HG02884 (cell line): ENCODE data around the gene GDF7.
"Not testable (repeated sequence)": the region's sequence is repeated elsewhere in the genome, so short reads cannot be mapped to it uniquely, and the experiment has no call there.

ENCODE experiments used
- ATAC-seq: cut with Tn5 transposase; IDR thresholded peaks from one replicate; pipeline ENCODE4 v1.9.1; 2021; ENCODE audit warnings: mild to moderate bottlenecking, moderate library complexity; ENCODE audit not compliant: unreplicated experiment

Gene GDF7

GRCh38 chr2:20691076-20691734 lies 24.3 kb downstream of the GDF7 start:
- no peak for ATAC-seq

DNA sequence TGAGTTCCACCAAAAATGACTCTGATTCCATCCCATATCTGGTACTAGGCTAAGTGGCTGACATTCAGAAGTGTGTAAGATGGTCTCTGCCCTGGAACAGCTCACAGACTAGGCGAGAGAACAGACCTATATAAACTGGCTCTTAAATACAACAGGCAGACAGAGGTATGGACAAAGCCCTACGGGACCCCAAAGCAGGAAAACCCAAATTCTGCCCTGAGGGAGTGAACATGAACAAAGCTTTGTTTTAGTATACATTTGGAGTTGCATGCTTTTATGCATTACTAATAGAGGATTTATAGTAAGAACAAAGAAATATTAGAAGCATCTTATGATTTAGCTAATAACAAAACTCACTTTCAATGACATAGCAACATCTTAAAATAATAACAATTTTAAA lies 25.1 kb downstream of the GDF7 start:
- ATAC-seq: no peak

GRCh38 chr2:20693317-20693716 lies 26.4 kb downstream of the GDF7 start:
- no peak for ATAC-seq

DNA sequence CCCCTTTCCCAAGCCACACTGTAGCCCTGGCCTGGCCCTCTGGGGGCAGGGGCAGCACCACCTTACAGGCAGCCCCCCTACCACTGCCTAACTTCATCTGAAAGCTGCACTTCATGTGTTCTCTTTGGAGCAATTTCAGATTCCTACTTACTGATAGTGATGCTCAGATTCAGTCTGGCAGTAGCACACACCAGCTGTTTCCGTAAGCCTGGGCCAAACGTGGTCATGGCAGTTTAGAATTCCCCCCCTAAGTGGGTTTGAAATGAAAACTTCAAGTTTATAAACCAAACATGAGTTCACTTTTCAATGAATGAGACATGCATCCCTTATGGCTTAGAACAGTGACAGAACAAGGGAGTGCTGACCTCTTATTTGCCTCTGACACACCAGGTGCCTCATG lies 29.4 kb downstream of the GDF7 start:
- ATAC-seq: no peak

GRCh38 chr2:20697322-20697934 lies 30.5 kb downstream of the GDF7 start:
- ATAC-seq: no peak

DNA sequence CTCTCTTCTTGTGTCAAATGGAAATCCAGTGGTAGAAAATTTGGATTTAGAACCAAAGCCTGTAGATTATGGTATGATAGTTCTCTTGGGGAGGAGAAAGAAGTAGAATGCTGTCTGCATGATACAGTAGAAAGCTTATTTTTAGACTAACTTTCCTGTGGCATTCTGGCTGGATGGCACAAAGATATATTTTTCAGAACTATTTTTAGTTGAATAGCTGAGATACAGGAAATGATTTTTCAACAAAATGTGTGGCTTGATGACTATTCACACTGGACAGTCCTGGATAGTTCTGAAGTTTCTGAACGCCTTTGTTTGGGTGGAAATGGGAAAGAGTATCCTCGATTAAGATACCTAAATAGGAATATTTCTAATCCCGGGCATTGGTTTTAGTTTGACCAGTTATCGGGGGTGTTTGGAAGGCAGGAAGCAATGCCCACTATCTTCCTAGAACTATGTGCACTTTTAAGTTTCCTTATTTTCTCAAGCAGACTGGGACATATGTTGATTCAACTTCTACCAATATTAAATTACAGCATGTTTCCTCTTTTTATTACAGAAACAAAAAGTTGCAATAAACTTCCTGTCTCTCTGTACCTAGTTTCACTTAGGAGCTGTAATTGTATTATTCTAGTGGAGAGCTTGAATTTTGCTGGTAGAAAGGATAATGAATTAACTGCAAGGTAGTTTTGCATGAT lies 32.1 kb downstream of the GDF7 start:
- ATAC-seq: no peak

DNA sequence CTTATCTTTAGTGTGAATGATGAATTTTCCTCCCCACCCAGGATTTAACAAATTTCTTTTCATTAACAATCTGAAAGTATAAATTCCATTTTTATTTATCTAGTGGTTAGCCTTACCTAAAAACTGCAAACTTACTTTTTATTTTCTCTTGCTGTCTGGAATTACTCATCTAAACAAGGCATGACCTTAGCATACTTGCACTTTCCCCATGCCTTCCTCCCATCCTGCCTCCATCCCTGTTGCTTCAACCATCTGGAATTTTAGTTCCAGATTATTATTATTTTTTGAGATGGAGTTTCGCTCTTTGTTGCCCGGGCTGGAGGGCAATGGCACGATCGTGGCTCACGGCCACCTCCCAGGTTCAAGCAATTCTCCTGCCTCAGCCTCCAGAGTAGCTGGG lies 35.6 kb downstream of the GDF7 start:
- ATAC-seq: no peak

DNA sequence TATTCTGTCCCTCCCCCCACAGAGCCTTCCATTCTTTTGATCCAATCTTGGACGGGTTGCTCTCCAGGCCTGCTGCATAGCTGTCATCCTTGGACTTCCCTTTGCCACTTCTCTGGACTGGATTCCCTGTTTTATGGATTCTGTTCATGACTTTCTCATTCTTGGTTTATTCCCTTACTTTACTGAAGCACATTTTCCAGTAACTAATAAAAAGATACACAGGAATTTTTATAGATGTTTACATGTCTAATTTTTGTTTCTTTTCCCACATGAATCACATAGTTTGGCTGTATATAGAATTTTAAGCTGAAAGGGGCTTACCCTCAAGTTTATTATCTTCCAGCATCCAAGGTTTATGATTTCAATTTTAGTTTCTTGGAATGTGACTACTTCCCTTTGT lies 37.9 kb downstream of the GDF7 start:
- no peak for ATAC-seq

GRCh38 chr2:20706217-20706616 lies 39.3 kb downstream of the GDF7 start:
- ATAC-seq: no peak

- no peak for ATAC-seq
Measured at GRCh38 chr2:20706786-20707185, 39.8 kb downstream of the GDF7 start.

DNA sequence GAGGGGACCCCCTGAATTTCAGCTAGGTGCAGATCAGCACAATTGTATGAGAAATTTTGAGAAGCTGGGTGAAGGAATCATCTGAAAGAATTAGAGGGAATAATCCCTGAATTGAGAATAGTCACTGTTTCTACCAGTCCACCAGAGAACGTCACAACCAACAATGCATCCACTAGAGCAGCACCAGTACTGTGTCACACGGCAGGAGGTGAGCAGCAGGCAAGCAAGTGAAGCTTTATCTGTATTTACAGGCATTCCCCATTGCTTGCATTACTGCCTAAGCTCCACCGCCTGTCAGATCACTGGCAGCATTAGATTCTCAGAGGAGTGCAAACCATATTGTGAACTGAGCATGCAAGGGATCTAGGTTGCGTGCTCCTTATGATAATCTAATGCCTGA lies 40.7 kb downstream of the GDF7 start:
- no peak for ATAC-seq

DNA sequence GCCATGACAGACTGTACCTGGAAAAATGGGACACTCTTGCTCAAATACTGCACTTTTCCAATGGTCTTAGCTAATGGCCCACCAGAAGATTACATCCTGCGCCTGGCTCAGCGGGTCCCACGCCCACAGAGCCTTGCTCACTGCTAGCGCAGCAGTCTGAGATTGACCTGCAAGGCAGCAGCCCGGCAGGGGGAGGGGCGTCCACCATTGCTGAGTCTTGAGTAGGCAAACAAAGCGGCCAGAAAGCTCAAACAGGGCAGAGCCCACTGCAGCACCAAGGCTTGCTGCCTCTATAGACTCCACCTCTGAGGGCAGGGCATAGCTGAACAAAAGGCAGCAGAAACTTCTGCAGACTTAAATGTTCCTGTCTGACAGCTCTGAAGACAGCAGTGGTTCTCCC lies 44.7 kb downstream of the GDF7 start:
- ATAC-seq: not testable (repeated sequence)

DNA sequence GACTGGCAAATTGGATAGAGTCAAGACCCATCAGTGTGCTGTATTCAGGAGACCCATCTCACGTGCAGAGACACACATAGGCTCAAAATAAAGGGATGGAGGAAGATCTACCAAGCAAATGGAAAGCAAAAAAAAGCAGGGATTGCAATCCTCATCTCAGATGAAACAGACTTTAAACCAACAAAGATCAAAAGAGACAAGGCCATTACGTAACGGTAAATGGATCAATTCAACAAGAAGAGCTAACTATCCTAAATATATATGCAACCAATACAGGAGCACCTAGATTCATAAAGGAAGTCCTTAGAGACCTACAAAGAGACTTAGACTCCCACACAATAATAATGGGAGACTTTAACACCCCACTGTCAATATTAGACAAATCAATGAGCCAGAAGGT lies 46.6 kb downstream of the GDF7 start:
- not testable (repeated sequence) for ATAC-seq

- ATAC-seq: not testable (repeated sequence)
Measured at GRCh38 chr2:20714412-20714811, 47.5 kb downstream of the GDF7 start.

- ATAC-seq: not testable (repeated sequence)
Measured at GRCh38 chr2:20716164-20716563, 49.2 kb downstream of the GDF7 start.

GRCh38 chr2:20717641-20718040 lies 50.7 kb downstream of the GDF7 start:
- ATAC-seq: no peak

DNA sequence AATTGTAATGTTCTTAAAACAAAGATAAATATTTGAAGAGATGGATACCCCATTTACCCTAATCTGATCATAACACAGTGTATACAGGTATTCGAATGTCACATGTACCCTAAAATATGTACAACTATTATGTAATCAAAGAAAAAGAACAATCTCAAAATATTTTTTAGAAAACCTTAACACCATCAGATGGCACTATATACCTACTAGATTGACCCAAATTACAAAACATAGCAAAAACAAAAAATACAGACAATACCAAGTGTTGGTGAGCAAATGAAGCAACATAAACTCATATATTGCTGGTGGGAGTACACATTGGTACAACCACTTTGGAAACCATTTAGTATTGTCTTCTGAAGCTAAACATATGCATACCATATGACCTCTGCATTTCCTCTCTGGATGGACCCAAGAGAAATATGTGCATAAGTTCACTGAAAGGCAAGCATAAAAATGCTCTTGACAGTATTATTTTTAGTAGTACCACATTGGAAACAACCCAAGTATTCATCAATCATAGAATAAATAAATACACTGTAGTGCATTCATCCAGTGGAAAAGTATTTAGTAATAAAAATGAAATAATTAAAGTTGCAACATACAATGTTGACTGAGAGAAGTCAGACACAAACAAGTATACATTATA lies 55.8 kb downstream of the GDF7 start:
- ATAC-seq: no peak

GRCh38 chr2:20723543-20723942 lies 56.6 kb downstream of the GDF7 start:
- ATAC-seq: no peak

DNA sequence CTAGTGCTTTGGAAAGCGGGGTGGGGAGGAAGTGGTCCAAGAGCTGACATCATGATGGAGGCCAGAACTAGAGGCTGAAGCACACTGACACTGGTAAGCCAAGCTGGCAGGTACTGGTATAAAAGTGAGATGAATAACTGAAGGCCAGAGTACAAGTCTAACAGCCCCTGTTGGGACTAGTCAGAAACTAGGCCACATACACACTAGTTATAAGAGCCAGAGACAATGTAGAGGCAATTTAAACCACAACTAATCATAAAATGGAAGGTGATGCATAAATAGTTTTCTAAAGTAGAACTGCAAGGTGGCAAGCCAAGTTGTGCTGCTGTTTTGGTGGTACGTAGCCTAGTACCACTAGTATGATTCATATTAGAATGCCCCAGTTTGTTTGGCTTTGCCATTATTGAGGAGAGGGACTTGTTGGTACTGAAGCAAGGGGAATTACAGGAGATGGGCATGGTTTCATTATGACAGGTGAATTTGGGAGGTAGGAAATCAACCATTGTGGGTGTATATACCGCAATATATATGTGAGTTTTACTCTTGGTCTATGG lies 57.6 kb downstream of the GDF7 start:
- no peak for ATAC-seq

DNA sequence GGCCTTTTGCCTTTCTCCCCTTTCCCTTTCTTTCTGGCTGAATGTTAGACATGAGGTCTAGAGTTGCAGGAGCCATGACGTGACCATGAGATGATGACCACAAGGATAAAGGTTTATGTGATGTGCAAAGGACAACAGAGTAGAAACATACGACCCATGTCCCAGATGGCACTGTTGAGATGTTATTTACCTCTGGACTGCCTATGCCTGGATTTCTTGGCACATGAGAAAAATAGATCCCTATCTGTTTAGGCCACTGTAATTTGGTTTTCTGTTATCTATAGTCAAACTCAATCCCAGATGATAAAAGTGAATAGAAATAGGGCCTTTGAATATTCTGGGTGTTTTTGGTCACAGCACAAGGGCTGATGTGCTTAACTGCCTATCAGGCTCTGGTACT lies 58.8 kb downstream of the GDF7 start:
- ATAC-seq: no peak

DNA sequence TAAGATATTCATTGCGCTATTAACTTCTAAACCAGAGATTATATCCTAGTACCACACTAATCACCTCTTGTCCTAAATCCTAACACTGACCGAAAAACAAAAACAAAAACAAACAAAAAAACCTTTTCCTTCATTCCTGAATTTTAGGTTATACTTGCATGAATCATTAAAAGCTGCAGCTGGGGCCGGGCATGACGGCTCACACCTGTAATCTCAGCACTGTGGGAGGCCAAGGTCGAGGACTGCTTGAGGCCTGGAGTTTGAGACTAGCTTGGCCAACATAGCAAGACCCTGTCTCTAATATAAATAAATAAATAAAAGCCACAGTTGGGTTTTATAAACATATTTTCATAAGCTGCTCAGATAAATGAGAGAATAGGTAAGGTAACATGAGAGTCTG lies 60.0 kb downstream of the GDF7 start:
- no peak for ATAC-seq
